Adipose tissue (tissue), 3 donors: ENCODE results near the gene FGF12. TPM values are rescaled to one million over a fixed set of nuclear protein-coding genes. Genes with fewer than 3 reads are reported as not detected.

Source experiments
- H3K27ac ChIP-seq: one replicate; pipeline ENCODE4 v1.5.1; 2013; ENCODE audit warnings: low read depth, low read length
- WGBS, 3 donors: extraction: QIAGEN DNeasy Blood & Tissue Kit; methylation state at CpG; one replicate each; pipeline ENCODE4 v1.1.7; 2013; 5-methylcytosine and 5-hydroxymethylcytosine counted together
- polyA plus RNA-seq, 3 donors: library from polyadenylated mRNA; stranded (reverse); fragments of 200-250 nt; gene quantifications; one replicate each; pipeline ENCODE4 v1.2.3, GENCODE V29; 2013
- donor health status: healthy with polysubstance abuse.
- donor health status: Bipolar disorder and iron deficiency.
- donor health status: healthy.

FGF12 gene
- polyA plus RNA-seq, 3 donors: 0.79 to 5.9 (median 2.6) TPM

DNA sequence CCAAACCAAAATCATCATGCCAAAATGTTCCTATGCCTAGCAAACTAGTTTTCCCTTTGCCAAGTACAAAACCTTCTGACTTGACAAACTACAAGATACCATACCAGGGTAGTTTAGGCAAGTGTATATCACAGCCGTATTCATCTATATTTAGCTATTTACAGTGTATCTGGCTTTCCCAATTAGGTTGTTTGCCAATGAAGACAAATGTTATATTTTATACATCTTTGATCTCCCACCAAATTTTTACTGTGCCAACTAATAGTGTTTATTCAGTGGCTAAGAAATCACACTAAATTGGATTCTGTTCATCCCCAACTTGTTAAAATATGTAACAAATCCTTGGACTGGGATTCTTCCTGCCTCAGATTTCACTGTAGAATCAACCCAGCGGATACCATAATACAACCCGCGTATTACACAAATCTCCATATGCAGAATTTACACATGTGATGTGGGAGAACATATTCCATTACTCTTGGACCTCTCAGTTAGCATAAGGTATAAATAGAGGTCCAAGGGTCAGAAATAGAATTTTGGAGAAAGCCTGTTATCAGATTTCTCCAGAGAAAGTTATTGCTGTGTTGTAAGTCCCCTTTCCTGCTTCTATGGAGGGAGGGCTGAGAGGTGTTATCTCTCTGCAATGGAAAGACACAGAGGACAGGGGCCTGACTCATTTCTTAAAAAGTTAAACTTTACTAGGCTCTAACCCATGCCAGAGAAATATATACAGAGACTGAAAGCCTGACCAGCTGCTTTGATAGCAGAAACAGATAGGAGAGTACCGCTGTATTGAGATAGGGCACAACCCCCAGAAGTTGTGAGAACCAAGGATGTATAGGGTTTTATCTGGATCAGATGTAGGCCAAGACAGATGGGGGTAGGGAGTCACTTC is 467.0 kb downstream of the FGF12 start:
- 81 to 96% (median 94%) methylated on average over 5 of the region's 5 CpGs for WGBS, 3 donors

DNA sequence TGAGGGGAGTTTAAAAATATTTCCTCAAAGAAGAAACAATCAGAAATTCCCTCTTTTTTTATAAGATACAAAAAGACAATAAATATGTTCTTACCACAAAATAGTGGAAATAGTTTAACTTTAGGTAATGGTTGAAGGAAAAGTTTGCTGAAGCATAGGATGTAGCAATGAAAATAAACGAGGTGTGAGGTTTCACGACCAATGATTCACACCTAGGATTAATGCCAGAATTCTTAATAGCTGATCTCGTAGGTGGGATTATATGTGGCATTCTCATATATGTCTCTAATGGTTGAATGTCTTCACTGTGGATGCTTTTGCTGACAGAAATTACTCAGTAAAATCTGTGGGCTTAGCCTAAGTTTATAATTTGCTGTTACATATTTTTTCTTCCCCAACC is 467.7 kb downstream of the FGF12 start:
- H3K27ac ChIP-seq: no peak overlapping the region
- WGBS, 3 donors: 71 to 82% (median 79%) methylated on average over 3 of the region's 3 CpGs

More for the DNA sequence above, 467.0 kb downstream of the FGF12 start:
- H3K27ac ChIP-seq: no peak overlapping the region

DNA sequence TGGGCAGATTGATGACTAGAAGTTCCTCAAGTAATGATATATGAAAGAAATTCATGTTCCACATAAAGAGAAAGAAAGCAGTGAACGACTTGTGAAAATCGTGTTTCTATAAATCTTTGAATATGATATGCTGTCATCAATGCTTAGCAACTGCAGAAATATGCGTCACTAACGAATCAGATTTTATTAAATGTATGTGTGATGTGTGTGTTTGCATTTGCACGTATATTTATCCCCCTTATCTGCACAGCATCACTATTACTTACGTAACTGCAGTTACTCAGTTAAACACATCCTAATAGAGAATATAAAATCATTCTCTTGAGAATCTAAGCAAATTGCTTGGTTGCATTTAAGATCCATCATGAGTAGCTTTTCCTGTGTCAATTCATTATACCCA is 468.6 kb downstream of the FGF12 start:
- no peak overlapping the region for H3K27ac ChIP-seq
- WGBS, 3 donors: 80 to 89% (median 83%) methylated on average over 6 of the region's 6 CpGs

DNA sequence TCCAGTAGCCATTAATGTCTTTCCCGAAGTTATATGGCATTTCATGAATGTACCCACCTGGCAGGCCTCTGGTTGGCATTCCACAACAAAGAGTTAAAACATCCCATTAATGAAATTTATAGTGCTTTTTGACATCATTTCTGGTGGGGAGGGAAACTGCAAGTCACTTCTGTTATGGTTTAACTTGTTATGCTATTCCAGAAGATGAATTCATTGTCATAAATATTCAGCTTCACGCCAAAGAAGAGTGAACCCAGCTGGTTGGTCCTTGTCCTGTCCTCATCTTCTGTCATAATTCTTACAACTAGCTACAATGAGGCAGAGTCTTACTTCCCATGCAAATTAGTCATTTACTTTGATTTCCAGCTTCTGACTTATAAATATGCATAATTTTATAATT is 471.5 kb downstream of the FGF12 start:
- WGBS, 3 donors: 69 to 82% (median 75%) methylated on average over 2 of the region's 2 CpGs
- no peak overlapping the region for H3K27ac ChIP-seq

DNA sequence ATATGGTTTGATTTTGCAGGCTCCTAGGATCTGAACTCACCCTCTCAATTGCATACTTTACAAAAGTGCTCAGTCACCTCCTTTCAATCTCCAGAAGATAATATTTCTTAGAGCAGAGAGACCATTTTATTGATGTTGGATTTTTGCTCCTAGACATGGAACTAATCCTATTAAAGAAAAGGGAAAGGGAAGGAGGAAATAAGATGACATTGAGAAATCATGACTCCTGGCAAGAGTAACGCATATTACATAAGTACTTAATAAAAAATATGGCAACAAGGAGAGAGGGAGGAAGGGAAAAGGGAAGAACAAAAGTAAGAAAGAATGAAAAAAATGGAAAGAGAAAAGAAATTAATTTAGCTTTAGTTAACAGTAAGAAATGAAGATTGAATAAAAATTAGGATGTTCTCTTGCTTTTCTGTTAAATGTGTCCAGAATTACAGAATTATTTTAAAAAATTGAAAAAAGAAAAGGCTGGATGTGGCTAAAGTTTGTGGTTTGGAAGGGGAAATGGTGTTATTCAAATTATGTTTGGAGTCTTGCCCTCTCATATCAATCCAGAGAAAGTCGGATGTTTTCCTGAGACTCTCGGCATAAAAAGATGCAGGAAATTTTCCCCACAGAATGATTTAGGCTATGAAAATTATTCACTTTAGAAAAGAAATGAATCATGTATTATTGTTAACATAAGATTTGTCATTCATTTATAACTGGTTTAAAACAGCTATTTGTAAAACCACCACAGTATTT is 474.0 kb downstream of the FGF12 start:
- WGBS, 3 donors: 7 to 71% (median 21%) methylated on average over 3 of the region's 3 CpGs
- no peak overlapping the region for H3K27ac ChIP-seq

DNA sequence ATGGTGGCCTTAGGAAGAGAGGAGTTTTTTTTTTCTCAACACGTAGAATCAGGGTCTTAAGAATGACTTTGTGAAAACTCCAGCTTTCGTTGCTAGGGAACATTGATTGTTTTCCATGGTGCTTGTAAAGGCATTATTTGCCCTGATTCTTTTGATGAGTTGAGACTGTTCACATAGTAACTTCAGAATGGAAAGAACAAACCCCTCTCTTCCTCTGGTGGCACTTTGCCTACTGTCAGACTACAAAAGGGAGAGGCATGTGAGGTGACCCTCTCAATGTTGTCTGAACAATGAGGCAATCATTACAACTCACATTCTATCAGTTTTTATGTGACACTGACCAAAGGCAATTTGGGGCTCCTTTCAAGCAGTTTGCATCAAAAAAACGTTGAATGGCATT is 477.8 kb downstream of the FGF12 start:
- no peak overlapping the region for H3K27ac ChIP-seq
- 65 to 77% (median 69%) methylated on average over 3 of the region's 3 CpGs for WGBS, 3 donors

- H3K27ac ChIP-seq: no peak overlapping the region
- WGBS, 3 donors: 67 to 70% (median 67%) methylated on average over 1 of the region's 1 CpG
These were observed 480.3 kb downstream of the FGF12 start for GRCh38 chr3:192246847-192247559.

DNA sequence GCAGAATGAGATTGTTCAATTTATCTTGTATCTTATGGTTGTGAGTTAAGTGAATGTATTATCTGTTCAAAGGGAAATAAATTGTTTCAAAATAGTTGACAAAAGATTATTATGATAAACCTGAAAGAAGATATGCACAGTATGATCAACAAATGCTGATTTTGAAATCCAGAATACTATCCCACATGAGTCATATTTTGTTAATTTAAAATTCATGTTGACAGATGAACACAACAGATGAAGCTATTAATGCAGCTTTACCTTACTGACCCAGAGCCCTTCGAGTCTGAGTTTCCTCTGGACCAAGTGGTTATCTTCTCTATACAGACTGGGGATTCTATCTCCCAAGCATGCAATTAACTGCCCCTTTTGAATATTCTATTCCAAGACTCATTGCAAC is 482.8 kb downstream of the FGF12 start:
- H3K27ac ChIP-seq: no peak overlapping the region
- WGBS, 3 donors: 69% methylated on average over 1 of the region's 1 CpG

GRCh38 chr3:192239956-192240355 is 487.4 kb downstream of the FGF12 start:
- 76 to 80% (median 79%) methylated on average over 1 of the region's 1 CpG for WGBS, 3 donors
- no peak overlapping the region for H3K27ac ChIP-seq

DNA sequence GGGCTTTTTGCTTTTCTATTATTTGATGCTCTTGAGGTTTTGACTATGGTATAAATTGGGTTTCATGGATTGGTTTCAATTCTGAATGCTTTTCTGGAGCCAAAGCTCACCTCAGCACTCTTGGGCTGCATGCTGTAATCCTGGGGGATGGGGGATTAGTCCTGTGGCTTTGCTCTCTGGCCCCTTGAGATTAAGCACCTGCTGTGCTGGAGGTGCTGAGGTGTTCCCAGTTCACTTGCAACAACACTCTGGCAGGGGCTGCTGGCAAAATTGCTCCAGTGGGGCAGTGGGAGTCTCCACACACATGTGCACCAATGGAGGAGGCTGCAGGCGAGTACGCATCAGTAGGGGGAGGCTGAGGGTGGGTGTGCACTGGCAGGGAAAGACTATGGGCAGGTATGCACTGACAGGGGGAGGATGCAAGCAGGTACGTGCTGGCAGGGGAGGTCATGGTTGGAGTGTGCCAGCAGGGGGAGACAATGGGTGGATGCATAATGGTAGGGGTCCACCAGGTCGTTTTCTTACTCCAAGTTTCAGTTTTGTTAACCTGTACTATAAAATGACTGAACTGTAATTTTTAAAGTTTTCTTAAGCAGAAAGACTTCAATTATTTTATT is 489.2 kb downstream of the FGF12 start:
- H3K27ac ChIP-seq: no peak overlapping the region
- WGBS, 3 donors: 60 to 74% (median 63%) methylated on average over 4 of the region's 4 CpGs

- WGBS, 3 donors: 91% methylated on average over 2 of the region's 2 CpGs
- no peak overlapping the region for H3K27ac ChIP-seq
These were observed 497.5 kb downstream of the FGF12 start for GRCh38 chr3:192229866-192230265.

DNA sequence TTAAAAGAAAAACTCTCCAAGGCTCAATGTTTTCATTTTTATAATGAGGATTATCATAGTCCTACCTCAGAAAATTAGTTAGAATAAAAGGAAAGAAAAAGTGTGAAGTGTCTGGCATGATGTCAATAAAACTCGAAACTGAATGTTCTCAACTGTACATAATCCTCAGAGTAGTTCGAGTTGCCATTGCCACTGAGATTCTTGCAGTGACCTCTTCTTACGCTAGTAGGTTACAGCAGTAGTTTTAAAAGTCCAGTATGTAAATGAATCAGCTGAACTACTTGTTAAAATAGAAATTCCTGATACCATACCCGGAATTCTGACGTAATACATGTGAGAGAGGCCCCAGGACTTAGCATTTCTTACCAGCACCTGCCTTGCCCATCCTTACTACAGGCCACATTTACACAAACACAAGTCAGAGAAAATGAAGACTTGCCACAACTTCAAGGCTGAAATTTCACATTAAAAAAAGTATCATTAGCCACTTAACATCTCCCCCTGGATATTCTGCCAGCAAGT is 502.6 kb downstream of the FGF12 start:
- WGBS, 3 donors: 76 to 83% (median 78%) methylated on average over 5 of the region's 5 CpGs

DNA sequence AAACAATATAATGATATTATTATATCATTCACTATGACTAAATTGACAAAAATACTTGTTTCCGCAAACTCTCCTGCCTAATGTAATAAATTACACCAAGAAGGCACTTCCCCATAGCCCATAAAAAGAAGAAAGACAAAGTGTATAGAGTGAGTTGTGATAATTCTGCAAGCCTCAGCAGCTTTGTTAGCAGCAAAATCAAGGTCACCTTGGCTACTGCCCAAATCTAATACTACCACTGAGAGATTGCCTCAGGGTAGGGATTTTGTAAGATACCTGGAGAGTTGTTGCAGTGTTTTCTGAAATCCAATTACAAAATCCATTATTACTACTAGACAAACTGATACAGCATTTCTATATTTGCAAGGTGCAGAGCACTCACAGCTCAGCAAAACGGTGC is 503.5 kb downstream of the FGF12 start:
- WGBS, 3 donors: 73 to 79% (median 73%) methylated on average over 2 of the region's 2 CpGs

More for the DNA sequence above, 502.6 kb downstream of the FGF12 start:
- H3K27ac ChIP-seq: no peak overlapping the region

DNA sequence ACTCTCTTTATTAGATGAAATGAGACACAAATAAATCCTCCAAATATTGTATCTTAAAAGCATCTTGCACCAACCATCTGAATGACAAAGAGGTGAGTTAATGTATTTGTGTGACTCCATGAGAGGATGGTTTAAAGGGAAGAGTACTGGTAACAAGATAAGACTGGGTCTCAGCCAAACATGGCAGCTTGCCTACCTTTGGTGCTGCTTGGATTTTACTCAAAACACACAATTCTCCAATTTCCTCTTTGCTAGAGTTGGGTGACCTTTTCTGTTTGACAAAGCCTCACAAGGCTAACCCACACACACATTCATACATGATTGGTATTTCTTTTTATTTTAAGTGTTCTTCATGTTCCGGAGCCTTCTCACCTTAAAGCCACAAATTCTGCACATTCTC is 506.4 kb downstream of the FGF12 start:
- H3K27ac ChIP-seq: no peak overlapping the region
- WGBS, 3 donors: 95 to 100% (median 97%) methylated on average over 1 of the region's 1 CpG

More for the DNA sequence above, 503.5 kb downstream of the FGF12 start:
- no peak overlapping the region for H3K27ac ChIP-seq

GRCh38 chr3:192219926-192220325 is 507.4 kb downstream of the FGF12 start:
- no peak overlapping the region for H3K27ac ChIP-seq

GRCh38 chr3:192216067-192216466 is 511.3 kb downstream of the FGF12 start:
- 90 to 100% (median 91%) methylated on average over 2 of the region's 2 CpGs for WGBS, 3 donors
- no peak overlapping the region for H3K27ac ChIP-seq

GRCh38 chr3:192212979-192213378 is 514.4 kb downstream of the FGF12 start:
- H3K27ac ChIP-seq: no peak overlapping the region
- 79 to 86% (median 80%) methylated on average over 7 of the region's 7 CpGs for WGBS, 3 donors

- H3K27ac ChIP-seq: no peak overlapping the region
- WGBS, 3 donors: 59 to 67% (median 62%) methylated on average over 2 of the region's 2 CpGs
These were observed 515.0 kb downstream of the FGF12 start for GRCh38 chr3:192212335-192212734.
